ENCODE measurements around the gene WNT8B. TPM values are rescaled to one million over a fixed set of nuclear protein-coding genes. Genes with fewer than 3 reads are reported as not detected.

The WNT8B gene
- total and polyA plus RNA-seq, 2 donors from 2014 or later, result 0.60 TPM; not detected in 1

DNA sequence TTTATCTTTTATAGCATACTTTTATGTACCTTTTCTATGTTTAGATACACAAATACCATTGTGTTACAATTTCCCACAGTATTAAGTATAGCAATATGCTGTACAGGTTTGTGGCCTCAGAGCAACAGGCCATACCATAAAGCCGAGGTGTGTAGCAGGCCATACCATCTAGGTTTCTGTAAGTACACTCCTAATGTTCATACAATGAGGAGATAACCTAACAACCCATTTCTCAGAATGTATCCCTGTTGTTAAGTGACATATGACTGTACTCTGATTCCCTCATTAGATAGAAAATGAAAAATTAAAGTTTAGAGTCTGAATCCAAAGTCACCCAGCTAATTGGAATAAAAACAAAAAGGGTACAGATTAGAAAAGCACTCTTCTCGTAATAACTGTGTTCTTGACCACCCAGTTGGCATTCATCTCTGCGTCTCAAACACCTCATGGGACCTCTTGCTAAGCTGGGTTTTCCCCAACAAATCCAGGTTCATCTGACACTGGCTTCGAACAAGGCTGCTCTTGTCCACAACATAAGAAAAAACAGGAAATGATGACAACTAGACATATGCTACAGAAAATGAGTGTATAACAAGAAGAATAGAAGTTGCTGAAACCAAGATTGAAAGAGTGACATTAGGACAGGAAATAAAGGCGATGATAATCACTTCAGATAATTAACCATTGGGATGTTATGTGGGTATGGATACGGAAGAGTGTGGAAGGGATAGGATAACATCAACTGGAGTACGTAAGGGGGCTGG lies 65.5 kb downstream of the WNT8B start:
- FAIRE-seq (no peak), DNase-seq (no peak)
- peak overlapping the region; percentile 93 to 97 (median 97) for H3K4me3 ChIP-seq (ENCODE audit: low read length in 3 of 3)
- intact Hi-C loops (cut with DNase I), result no loop called here
- no peaks in the 10 kb centered on the region for H3K9me3 ChIP-seq (ENCODE audit: control insufficient read depth in 2 of 3, insufficient read depth in 1 of 3, low read length in 3 of 3)
- H3K9ac ChIP-seq (ENCODE audit: low read length in 3 of 3), result peak overlapping the region; percentile 92 to 97 (median 95)
- H3K27ac ChIP-seq (ENCODE audit: low read depth in 2 of 2, low read length in 2 of 2), result peak overlapping the region in 1 of 2 donors; percentile 11
- H3K4me1 ChIP-seq (ENCODE audit: control insufficient read depth in 2 of 3, insufficient read depth in 2 of 3, low read depth in 1 of 3, low read length in 3 of 3), result peaks cover 5 to 15% (median 9%) of the 10 kb centered on the region in 3 donors
- TF ChIP-seq, protein P1, sequence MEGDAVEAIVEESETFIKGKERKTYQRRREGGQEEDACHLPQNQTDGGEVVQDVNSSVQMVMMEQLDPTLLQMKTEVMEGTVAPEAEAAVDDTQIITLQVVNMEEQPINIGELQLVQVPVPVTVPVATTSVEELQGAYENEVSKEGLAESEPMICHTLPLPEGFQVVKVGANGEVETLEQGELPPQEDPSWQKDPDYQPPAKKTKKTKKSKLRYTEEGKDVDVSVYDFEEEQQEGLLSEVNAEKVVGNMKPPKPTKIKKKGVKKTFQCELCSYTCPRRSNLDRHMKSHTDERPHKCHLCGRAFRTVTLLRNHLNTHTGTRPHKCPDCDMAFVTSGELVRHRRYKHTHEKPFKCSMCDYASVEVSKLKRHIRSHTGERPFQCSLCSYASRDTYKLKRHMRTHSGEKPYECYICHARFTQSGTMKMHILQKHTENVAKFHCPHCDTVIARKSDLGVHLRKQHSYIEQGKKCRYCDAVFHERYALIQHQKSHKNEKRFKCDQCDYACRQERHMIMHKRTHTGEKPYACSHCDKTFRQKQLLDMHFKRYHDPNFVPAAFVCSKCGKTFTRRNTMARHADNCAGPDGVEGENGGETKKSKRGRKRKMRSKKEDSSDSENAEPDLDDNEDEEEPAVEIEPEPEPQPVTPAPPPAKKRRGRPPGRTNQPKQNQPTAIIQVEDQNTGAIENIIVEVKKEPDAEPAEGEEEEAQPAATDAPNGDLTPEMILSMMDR (IDR thresholded peaks at IDR 0.05; ENCODE audit: borderline replicate concordance, extremely low read depth, insufficient read depth), result no peak
- H3K27me3 ChIP-seq (ENCODE audit: control insufficient read depth, insufficient read depth, low read length), result no peaks in the 10 kb centered on the region
- H3K36me3 ChIP-seq (ENCODE audit: control insufficient read depth in 2 of 3, insufficient read depth in 3 of 3, low read length in 3 of 3), result peaks cover 14 to 34% (median 20%) of the 10 kb centered on the region in 3 donors

DNA sequence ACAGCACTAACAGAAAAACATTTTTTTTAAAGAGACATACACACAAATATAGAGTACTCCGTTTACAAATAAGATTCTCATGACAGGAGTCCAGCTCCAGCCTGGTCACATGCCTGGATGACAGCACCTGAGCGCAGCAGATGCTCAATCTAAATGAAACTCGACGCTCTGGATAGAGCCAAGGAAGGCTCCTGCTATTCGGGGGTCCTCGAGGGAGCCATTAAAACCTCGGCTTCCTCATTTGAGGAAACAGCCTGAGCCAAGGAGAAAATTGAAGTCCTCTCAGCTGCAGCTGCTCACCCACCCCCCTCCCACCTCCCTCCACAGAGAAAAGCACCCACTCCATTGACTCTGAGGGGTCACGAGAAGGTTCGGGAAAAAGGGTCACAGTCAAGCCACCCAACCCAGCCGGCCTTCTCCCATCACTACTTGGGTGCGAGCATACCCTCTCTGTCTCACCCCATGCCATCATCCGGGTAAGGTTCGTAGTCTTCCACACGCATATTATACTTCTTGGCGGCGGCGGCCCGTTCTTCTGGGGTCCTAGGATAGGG lies 66.2 kb downstream of the WNT8B start:
- DNase-seq (peak in 2 of 5 donors; percentile 29 to 53), FAIRE-seq (no peak)
- Histone ChIP-seq H3K36me3 (ENCODE audit: control insufficient read depth in 2 of 3, insufficient read depth in 3 of 3, low read length in 3 of 3) (peaks cover 14 to 31% (median 17%) of the 10 kb centered on the region in 3 donors), H3K9me3 (ENCODE audit: control insufficient read depth in 2 of 3, insufficient read depth in 1 of 3, low read length in 3 of 3) (no peaks in the 10 kb centered on the region), H3K4me3 (ENCODE audit: low read length in 3 of 3) (peak overlapping the region; percentile 93 to 97 (median 97)), H3K27ac (ENCODE audit: low read depth in 2 of 2, low read length in 2 of 2) (peak overlapping the region; percentile 67 to 74), H3K27me3 (ENCODE audit: control insufficient read depth, insufficient read depth, low read length) (no peaks in the 10 kb centered on the region), H3K4me1 (ENCODE audit: control insufficient read depth in 2 of 3, insufficient read depth in 2 of 3, low read depth in 1 of 3, low read length in 3 of 3) (peaks cover 5 to 15% (median 9%) of the 10 kb centered on the region in 3 donors), H3K9ac (ENCODE audit: low read length in 3 of 3) (peak overlapping the region; percentile 92 to 97 (median 95))
- intact Hi-C loops (cut with DNase I), result no loop called here
- TF ChIP-seq, protein P1 (IDR thresholded peaks at IDR 0.05; ENCODE audit: borderline replicate concordance, extremely low read depth, insufficient read depth), result no peak

DNA sequence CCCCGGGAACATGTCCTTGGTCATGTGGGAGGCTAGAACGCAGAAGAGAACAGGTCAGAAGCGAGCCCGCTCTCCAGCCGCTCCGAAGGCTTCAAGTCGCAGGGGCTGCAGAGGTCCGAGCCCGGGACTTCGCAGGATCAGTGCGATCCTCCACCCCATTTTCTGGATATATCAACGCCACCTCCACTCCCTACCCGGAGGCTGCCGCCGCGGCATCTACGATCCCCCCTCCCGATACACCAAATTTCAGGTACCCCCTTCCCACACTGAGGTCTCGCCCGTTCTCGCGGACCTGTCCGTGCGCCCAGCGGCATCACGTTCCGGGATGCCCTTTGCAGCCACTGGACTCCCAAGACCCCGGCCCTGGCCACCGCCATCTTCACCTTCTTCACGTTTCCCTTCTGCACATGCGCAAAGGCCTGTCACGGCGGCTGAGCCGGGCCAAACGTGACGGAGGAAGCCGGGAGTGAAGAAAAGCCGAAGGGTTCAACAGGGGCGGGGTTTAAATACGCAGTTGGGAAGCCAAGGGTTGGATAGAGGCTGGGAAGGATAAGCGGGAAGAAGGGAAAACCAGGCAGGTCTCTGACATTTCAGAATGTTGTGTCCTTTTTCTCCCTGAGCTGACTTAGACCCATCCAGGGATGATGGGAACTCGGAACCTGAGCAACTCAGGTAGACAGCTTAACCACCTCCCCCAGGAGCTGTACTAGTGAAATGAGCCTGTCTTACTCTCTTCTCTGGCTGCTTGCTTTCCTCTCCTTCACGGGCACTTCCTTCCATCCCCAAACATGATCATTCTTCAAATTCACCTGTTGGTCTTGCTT lies 66.9 kb downstream of the WNT8B start, which contains the start of gene NDUFB8:
Gene NDUFB8 (minus strand): TSS at position 397 of the 824 bp plus-strand sequence. CDS start 20 bp downstream, at position 377.
- FAIRE-seq, result no peak
- TF ChIP-seq, protein P1 (IDR thresholded peaks at IDR 0.05; ENCODE audit: borderline replicate concordance, extremely low read depth, insufficient read depth), result no peak

More for the DNA sequence above, 66.9 kb downstream of the WNT8B start, which contains the start of gene NDUFB8:
- Histone ChIP-seq H3K9ac (ENCODE audit: low read length in 3 of 3) (peak within 1 kb of the TSS; percentile 92 to 97 (median 95)), H3K27me3 (ENCODE audit: control insufficient read depth, insufficient read depth, low read length) (no peaks in the 10 kb centered on the region), H3K4me3 (ENCODE audit: low read length in 3 of 3) (peak within 1 kb of the TSS; percentile 93 to 97 (median 97)), H3K4me1 (ENCODE audit: control insufficient read depth in 2 of 3, insufficient read depth in 2 of 3, low read depth in 1 of 3, low read length in 3 of 3) (peaks cover 5 to 15% (median 9%) of the 10 kb centered on the region in 3 donors), H3K27ac (ENCODE audit: low read depth in 2 of 2, low read length in 2 of 2) (peak within 1 kb of the TSS; percentile 67 to 74), H3K36me3 (ENCODE audit: control insufficient read depth in 2 of 3, insufficient read depth in 3 of 3, low read length in 3 of 3) (peaks cover 12 to 24% (median 14%) of the 10 kb centered on the region in 3 donors), H3K9me3 (ENCODE audit: control insufficient read depth in 2 of 3, insufficient read depth in 1 of 3, low read length in 3 of 3) (no peaks in the 10 kb centered on the region)
- intact Hi-C loops (cut with DNase I), result no loop called here
- peak; percentile 93 to 97 (median 96) for DNase-seq
